HepG2 (cell line): ENCODE measurements around the gene PSMB9. TPM values are rescaled to one million over a fixed set of nuclear protein-coding genes. Genes with fewer than 3 reads are reported as not detected.
A peak's percentile ranks its signal among the peaks of the same experiment; 100 is the strongest.

ENCODE experiments used
- ATF7 ChIP-seq, 2 experiments: fragments of 450-650 bp in 1 of 2; sonication (generic) in 1 of 2; formaldehyde crosslinking in 1 of 2; IDR thresholded peaks; 2 replicates each; pipeline versions ENCODE4 v1.4.0 to v1.6.1; 2016 to 2020; ENCODE audit warnings: antibody characterized with exemption in 1 of 2, mild to moderate bottlenecking in 1 of 2, missing genetic modification reagents in 1 of 2
- CBX2 ChIP-seq, 2 experiments: fragments of 200-600 bp in 1 of 2; sonication (generic); formaldehyde crosslinking in 1 of 2; IDR thresholded peaks; 2 replicates each; pipeline versions ENCODE4 v1.7.0 to v1.8.1; 2018 to 2022; ENCODE audit warnings: low read depth in 2 of 2, low read length in 1 of 2, mild to moderate bottlenecking in 1 of 2, missing genetic modification reagents in 1 of 2
- CENPX ChIP-seq: sonication (generic); formaldehyde crosslinking; IDR thresholded peaks from 2 replicates; pipeline ENCODE4 v1.9.0; 2021; ENCODE audit warnings: mild to moderate bottlenecking, missing genetic modification reagents, moderate library complexity
- CTCF ChIP-seq: sonication (generic); formaldehyde crosslinking; IDR thresholded peaks from 2 replicates; pipeline ENCODE4 v1.5.0; 2020; ENCODE audit warnings: mild to moderate bottlenecking, missing genetic modification reagents, moderate library complexity
- GMEB2 ChIP-seq: IDR thresholded peaks from 2 replicates; pipeline ENCODE4 v1.6.1; 2016; ENCODE audit warnings: missing biosample characterization, missing genetic modification reagents, low read depth
- KLF9 ChIP-seq: IDR thresholded peaks from 2 replicates; pipeline ENCODE4 v1.6.1; 2016; ENCODE audit warnings: low read depth
- PLRG1 ChIP-seq: fragments of 450-650 bp; conservative IDR thresholded peaks from 2 replicates; pipeline ENCODE4 v1.6.1; 2016
- PTBP1 ChIP-seq: fragments of 200-400 bp; formaldehyde crosslinking; IDR thresholded peaks from 2 replicates; pipeline ENCODE4 v1.6.1; 2018; ENCODE audit warnings: low read length, low read depth; ENCODE audit not compliant: poor library complexity, severe bottlenecking
- SETDB1 ChIP-seq: sonication (generic); formaldehyde crosslinking; IDR thresholded peaks from 2 replicates; pipeline ENCODE4 v1.5.1; 2020; ENCODE audit warnings: missing genetic modification reagents, mild to moderate bottlenecking, borderline replicate concordance
- SMAD1 ChIP-seq: sonication (generic); formaldehyde crosslinking; IDR thresholded peaks from 2 replicates; pipeline ENCODE4 v1.4.0; 2020; ENCODE audit warnings: missing genetic modification reagents, low read depth, mild to moderate bottlenecking, borderline replicate concordance
- SOX5 ChIP-seq: IDR thresholded peaks from 2 replicates; pipeline ENCODE4 v1.6.1; 2016; ENCODE audit warnings: borderline replicate concordance
- SRSF4 ChIP-seq: fragments of 200-400 bp; formaldehyde crosslinking; IDR thresholded peaks from one replicate; pipeline ENCODE4 v1.6.1; 2018; ENCODE audit warnings: mild to moderate bottlenecking, low read depth, low read length, moderate library complexity; ENCODE audit not compliant: poor library complexity, severe bottlenecking
- TFAP4 ChIP-seq: sonication (generic); IDR thresholded peaks from 2 replicates; pipeline ENCODE4 v1.6.1; 2016; ENCODE audit warnings: low read depth, borderline replicate concordance
- TFDP2 ChIP-seq: sonication (generic); formaldehyde crosslinking; IDR thresholded peaks from 2 replicates; pipeline ENCODE4 v1.4.0; 2020; ENCODE audit warnings: missing genetic modification reagents
- ZFP82 ChIP-seq: sonication (generic); formaldehyde crosslinking; IDR thresholded peaks from 2 replicates; pipeline ENCODE4 v1.5.1; 2020; ENCODE audit warnings: mild to moderate bottlenecking, missing genetic modification reagents, borderline replicate concordance
- ZNF230 ChIP-seq: sonication (generic); formaldehyde crosslinking; IDR thresholded peaks from 2 replicates; pipeline ENCODE4 v1.4.0; 2020; ENCODE audit warnings: mild to moderate bottlenecking, missing genetic modification reagents
- ZNF260 ChIP-seq: sonication (generic); formaldehyde crosslinking; IDR thresholded peaks from 2 replicates; pipeline ENCODE4 v1.4.0; 2020; ENCODE audit warnings: missing genetic modification reagents, low read depth, mild to moderate bottlenecking, borderline replicate concordance
- ZNF530 ChIP-seq: sonication (generic); formaldehyde crosslinking; IDR thresholded peaks from 2 replicates; pipeline ENCODE4 v1.5.0; 2020; ENCODE audit warnings: low read depth, mild to moderate bottlenecking, missing genetic modification reagents
- polyA plus RNA-seq, 8 experiments: library from polyadenylated mRNA; depleted of rRNA in 3 of 8; stranded (reverse) in 7 of 8; unstranded in 1 of 8; fragments of >200 nt; fragmentation: Illumina TruSeq in 4 of 8; extraction: Trizol in 4 of 8; gene quantifications; 2 replicates each; pipeline versions ENCODE4 v1.2.1 to v1.2.3, GENCODE V29; 2011 to 2016; ENCODE audit warnings: low read depth in 4 of 8, missing spikeins in 1 of 8, mixed read lengths in 1 of 8; ENCODE audit not compliant: insufficient read depth in 1 of 8
- total RNA-seq, 5 experiments: library from RNA; depleted of rRNA; stranded (reverse); fragments of >200 nt; fragmentation: Illumina TruSeq; extraction: Trizol; gene quantifications; 2 replicates each; pipeline ENCODE4 v1.2.3, GENCODE V29; 2016; ENCODE audit warnings: low read depth in 1 of 5
- TF ChIP-seq, protein P1 (sequence below): sonication (generic); formaldehyde crosslinking; conservative IDR thresholded peaks from 2 replicates; pipeline ENCODE4 v1.4.0; 2020; ENCODE audit warnings: mild to moderate bottlenecking, missing genetic modification reagents, moderate library complexity

The PSMB9 gene
- total and polyA plus RNA-seq, 2 of the 13 experiments (the other 11 are each of a cell fraction or from before 2014, with no cell fraction given), result 15.6 to 16.0 TPM

GRCh38 chr6:32853541-32854375 lies at the start of gene PSMB9, which contains the start of gene TAP1 (continued):
- peak; percentile 29; the same call in 1 of the 2 replicates for TF ChIP-seq TFAP4
- no peak for TF ChIP-seq PTBP1
- TF ChIP-seq ZNF260 (CRISPR knock-in tag), result no peak
- TF ChIP-seq, protein P1, sequence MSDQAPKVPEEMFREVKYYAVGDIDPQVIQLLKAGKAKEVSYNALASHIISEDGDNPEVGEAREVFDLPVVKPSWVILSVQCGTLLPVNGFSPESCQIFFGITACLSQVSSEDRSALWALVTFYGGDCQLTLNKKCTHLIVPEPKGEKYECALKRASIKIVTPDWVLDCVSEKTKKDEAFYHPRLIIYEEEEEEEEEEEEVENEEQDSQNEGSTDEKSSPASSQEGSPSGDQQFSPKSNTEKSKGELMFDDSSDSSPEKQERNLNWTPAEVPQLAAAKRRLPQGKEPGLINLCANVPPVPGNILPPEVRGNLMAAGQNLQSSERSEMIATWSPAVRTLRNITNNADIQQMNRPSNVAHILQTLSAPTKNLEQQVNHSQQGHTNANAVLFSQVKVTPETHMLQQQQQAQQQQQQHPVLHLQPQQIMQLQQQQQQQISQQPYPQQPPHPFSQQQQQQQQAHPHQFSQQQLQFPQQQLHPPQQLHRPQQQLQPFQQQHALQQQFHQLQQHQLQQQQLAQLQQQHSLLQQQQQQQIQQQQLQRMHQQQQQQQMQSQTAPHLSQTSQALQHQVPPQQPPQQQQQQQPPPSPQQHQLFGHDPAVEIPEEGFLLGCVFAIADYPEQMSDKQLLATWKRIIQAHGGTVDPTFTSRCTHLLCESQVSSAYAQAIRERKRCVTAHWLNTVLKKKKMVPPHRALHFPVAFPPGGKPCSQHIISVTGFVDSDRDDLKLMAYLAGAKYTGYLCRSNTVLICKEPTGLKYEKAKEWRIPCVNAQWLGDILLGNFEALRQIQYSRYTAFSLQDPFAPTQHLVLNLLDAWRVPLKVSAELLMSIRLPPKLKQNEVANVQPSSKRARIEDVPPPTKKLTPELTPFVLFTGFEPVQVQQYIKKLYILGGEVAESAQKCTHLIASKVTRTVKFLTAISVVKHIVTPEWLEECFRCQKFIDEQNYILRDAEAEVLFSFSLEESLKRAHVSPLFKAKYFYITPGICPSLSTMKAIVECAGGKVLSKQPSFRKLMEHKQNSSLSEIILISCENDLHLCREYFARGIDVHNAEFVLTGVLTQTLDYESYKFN, result no peak; the same call in 1 of the 2 replicates
- TF ChIP-seq TFDP2 (CRISPR knock-in tag), result peak; percentile 71
- no peak for TF ChIP-seq ZNF230 (CRISPR knock-in tag)
- no peak for TF ChIP-seq GMEB2
- peak; percentile 63; the same call in 1 of the 2 replicates for TF ChIP-seq ZFP82 (CRISPR knock-in tag)
- peak; percentile 70; the same call in 1 of the 2 replicates for TF ChIP-seq SMAD1
- no peak for TF ChIP-seq CBX2 (IDR thresholded peaks at IDR 0.05; ENCODE audit: low read depth, low read length)
- TF ChIP-seq CBX2 (CRISPR knock-in tag; IDR thresholded peaks at IDR 0.05; ENCODE audit: low read depth), result no peak
- TF ChIP-seq PLRG1, result no peak
- no peak for TF ChIP-seq SETDB1 (CRISPR knock-in tag)
- TF ChIP-seq SRSF4, result no peak
- TF ChIP-seq SOX5, result no peak
- no peak for TF ChIP-seq CENPX (CRISPR knock-in tag)
- no peak for TF ChIP-seq ZNF530 (CRISPR knock-in tag)
- TF ChIP-seq CTCF (CRISPR knock-in tag), result peak; percentile 97
- no peak for TF ChIP-seq ATF7 (IDR thresholded peaks at IDR 0.05)
- no peak; the same call in 1 of the 2 replicates for TF ChIP-seq ATF7 (CRISPR knock-in tag; IDR thresholded peaks at IDR 0.05)
- peak; percentile 93 for TF ChIP-seq KLF9 (CRISPR knock-in tag)
